ENCODE measurements around the gene SLC35E3. TPM values are rescaled to one million over a fixed set of nuclear protein-coding genes. Genes with fewer than 3 reads are reported as not detected.

Gene SLC35E3
- total RNA-seq, 1 experiment from 2014 or later, result 4.9 TPM

DNA sequence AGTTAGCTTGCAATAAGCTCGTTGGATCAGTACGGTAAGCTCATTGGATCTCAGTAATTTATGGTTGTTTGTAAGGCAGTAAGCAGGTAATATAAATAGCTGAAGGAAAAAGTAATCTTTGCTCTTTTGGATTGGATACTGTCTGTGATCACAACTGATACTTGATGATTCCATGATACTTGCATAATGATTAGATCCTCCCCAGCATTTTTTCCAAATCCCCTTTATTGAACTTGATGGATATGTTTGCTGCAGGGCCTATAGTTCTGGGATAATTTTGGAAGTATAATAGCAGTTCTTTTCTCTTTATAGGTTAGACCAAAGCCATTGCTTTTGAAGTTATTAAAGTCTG, 67.2 kb downstream of the SLC35E3 start (continued):
- TF ChIP-seq, protein P1, sequence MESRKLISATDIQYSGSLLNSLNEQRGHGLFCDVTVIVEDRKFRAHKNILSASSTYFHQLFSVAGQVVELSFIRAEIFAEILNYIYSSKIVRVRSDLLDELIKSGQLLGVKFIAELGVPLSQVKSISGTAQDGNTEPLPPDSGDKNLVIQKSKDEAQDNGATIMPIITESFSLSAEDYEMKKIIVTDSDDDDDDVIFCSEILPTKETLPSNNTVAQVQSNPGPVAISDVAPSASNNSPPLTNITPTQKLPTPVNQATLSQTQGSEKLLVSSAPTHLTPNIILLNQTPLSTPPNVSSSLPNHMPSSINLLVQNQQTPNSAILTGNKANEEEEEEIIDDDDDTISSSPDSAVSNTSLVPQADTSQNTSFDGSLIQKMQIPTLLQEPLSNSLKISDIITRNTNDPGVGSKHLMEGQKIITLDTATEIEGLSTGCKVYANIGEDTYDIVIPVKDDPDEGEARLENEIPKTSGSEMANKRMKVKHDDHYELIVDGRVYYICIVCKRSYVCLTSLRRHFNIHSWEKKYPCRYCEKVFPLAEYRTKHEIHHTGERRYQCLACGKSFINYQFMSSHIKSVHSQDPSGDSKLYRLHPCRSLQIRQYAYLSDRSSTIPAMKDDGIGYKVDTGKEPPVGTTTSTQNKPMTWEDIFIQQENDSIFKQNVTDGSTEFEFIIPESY (IDR thresholded peaks at IDR 0.05; ENCODE audit: extremely low read depth, insufficient replicate concordance, low read length), result no peak

DNA sequence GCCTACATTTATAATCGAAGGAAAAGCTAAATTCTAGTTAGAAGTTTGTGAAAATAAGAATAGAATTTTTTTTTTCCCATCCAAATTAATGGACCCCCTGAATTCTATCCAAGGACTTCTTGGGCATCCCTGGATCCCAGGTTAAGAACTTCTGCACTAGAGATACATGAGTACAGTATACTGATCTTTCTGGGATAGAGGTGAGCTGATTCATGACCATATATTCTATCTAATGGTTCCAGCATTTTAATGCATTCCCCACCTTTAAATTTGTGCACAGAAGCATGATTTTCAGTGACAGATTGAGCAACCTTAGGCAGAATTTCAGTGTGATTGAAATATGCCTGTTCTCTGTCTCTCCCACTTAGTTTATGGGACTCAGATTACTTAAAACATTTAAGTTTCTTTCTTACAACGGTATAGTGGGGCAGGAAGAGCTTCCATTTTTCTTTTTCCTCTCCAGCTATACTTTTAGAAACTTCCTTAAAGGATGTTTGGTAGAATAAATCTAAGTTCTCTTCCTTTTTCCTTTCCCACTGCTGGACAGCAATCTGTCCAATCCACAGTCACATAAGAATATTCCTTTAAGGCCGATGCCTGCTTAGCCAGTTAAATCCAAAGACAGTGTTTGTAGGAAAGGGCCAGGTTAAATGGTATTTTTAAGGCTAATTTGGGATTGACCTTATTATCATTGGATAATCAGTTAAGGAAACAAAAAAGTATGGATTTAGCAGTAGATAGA, 68.7 kb downstream of the SLC35E3 start:
- no TSS peak for BruUV-seq (replicated peaks)
- RAD21 ChIA-PET (ENCODE audit: low non-redundant PET in 1 of 2, low total read pairs in 2 of 2, uncharacterized antibody in 2 of 2, unreplicated experiment in 2 of 2), result no interaction called here
- no peak overlapping the region for H3K4me2 ChIP-seq (ENCODE audit: low read length)
- TF ChIP-seq EZH2 (IDR thresholded peaks at IDR 0.05) (no peak), RAD21 (IDR thresholded peaks at IDR 0.05; ENCODE audit: low read depth) (no peak), FOSL1 (IDR thresholded peaks at IDR 0.05; ENCODE audit: low read depth) (no peak), EGR1 (IDR thresholded peaks at IDR 0.05; ENCODE audit: low read depth) (no peak), ZFX (IDR thresholded peaks at IDR 0.05) (no peak), ZNF274 (IDR thresholded peaks at IDR 0.05; ENCODE audit: low read depth, low read length) (no peak), ELF1 (IDR thresholded peaks at IDR 0.05; ENCODE audit: borderline replicate concordance, low read depth) (no peak), CTCF (IDR thresholded peaks at IDR 0.05 in 2 of 3, conservative IDR thresholded peaks at IDR 0.05 in 1 of 3; ENCODE audit: borderline replicate concordance in 1 of 3, insufficient read depth in 1 of 3, low read depth in 2 of 3, low read length in 2 of 3) (no peak), YY1 (IDR thresholded peaks at IDR 0.05; ENCODE audit: extremely low read depth, insufficient replicate concordance, low read depth, low read length) (no peak), CEBPB (IDR thresholded peaks at IDR 0.05; ENCODE audit: low read depth) (no peak), TCF7L2 (IDR thresholded peaks at IDR 0.05; ENCODE audit: borderline replicate concordance, extremely low read depth, insufficient read depth, insufficient read length) (no peak), SRF (IDR thresholded peaks at IDR 0.05; ENCODE audit: low read depth) (no peak), JUND (IDR thresholded peaks at IDR 0.05) (no peak), POLR2AphosphoS5 (IDR thresholded peaks at IDR 0.05; ENCODE audit: low read depth, low read length) (no peak), POLR2A (IDR thresholded peaks at IDR 0.05; ENCODE audit: borderline replicate concordance, extremely low read depth, insufficient read depth, insufficient read length) (no peak), EZH2phosphoT487 (IDR thresholded peaks at IDR 0.05; ENCODE audit: borderline replicate concordance) (no peak)
- TF ChIP-seq, protein P2, sequence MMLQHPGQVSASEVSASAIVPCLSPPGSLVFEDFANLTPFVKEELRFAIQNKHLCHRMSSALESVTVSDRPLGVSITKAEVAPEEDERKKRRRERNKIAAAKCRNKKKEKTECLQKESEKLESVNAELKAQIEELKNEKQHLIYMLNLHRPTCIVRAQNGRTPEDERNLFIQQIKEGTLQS (IDR thresholded peaks at IDR 0.05), result no peak
- TF ChIP-seq, protein P1 (IDR thresholded peaks at IDR 0.05; ENCODE audit: extremely low read depth, insufficient replicate concordance, low read length), result no peak

More for the DNA sequence above, 68.7 kb downstream of the SLC35E3 start:
- H3K36me3 ChIP-seq (ENCODE audit: control insufficient read depth in 1 of 2, insufficient read depth in 2 of 2, low read length in 2 of 2), result peaks cover 25 to 60% of the 10 kb centered on the region in 2 experiments; a peak in 3 of 4 replicates
- ATAC-seq (no peak), DNase-seq (ENCODE audit: low read depth, low spot score) (no peak)
- H3K9ac ChIP-seq (ENCODE audit: low read length), result no peak overlapping the region
- H4K20me1 ChIP-seq (ENCODE audit: insufficient read depth), result peaks cover 4% of the 10 kb centered on the region; the same call in 1 of the 2 replicates
- no peak overlapping the region for H3K27ac ChIP-seq (ENCODE audit: low read depth, low read length)
- H3K79me2 ChIP-seq (ENCODE audit: insufficient read depth, low read length), result peaks cover 97% of the 10 kb centered on the region
- no peaks in the 10 kb centered on the region for H3K9me2 ChIP-seq (ENCODE audit: insufficient read depth)
- ChIA-PET CTCF (no interaction called here), POLR2A (no interaction called here)
- no peaks in the 10 kb centered on the region for H3K9me3 ChIP-seq (ENCODE audit: control insufficient read depth in 1 of 2, insufficient read depth in 1 of 2, low read depth in 1 of 2, low read length in 2 of 2)
- intact Hi-C loops (cut with micrococcal nuclease), result no loop called here
- no peak overlapping the region for H3K4me3 ChIP-seq (replicated peaks in 1 of 2; ENCODE audit: low read depth in 1 of 2, low read length in 2 of 2)
- 0 out of 4 replicates have a peak, but pooled peaks cover 0 to 2% of the 10 kb centered on the region in 2 experiments for H3K4me1 ChIP-seq (ENCODE audit: control insufficient read depth in 1 of 2, insufficient read depth in 2 of 2, low read length in 2 of 2)
- H2AFZ ChIP-seq (ENCODE audit: low read depth, low read length, poor library complexity, severe bottlenecking), result no peak overlapping the region
- H3K27me3 ChIP-seq (ENCODE audit: insufficient read depth, low read length), result no peaks in the 10 kb centered on the region

All from HCT116 (cell line).